Stimulated activated CD8-positive, alpha-beta memory T cell treated with anti-CD3 and anti-CD28 coated beads, Interleukin-7, amount 100 ng/mL, for 48 hours (primary cell): ENCODE data around the gene THAP8.

Source experiments
- DNase-seq, 2 donors: peaks; one replicate each; pipeline ENCODE4 v3.0.0-alpha.2; 2020; ENCODE audit warnings: low read depth in 1 of 2; ENCODE audit errors: extremely low read depth in 1 of 2

THAP8 gene

GRCh38 chr19:36031308-36031707 lies 22.8 kb downstream of the THAP8 start:
- no peak for DNase-seq

- DNase-seq, result no peak
These were observed 23.6 kb downstream of the THAP8 start for GRCh38 chr19:36030264-36031148.

- DNase-seq, result no peak
These were observed 25.6 kb downstream of the THAP8 start for GRCh38 chr19:36028313-36029041.

- no peak for DNase-seq
These were observed 26.4 kb downstream of the THAP8 start for GRCh38 chr19:36027696-36028095.

- DNase-seq, result no peak
These were observed 27.8 kb downstream of the THAP8 start for GRCh38 chr19:36026091-36026876.

- no peak for DNase-seq
These were observed 28.5 kb downstream of the THAP8 start for GRCh38 chr19:36025541-36025940.

GRCh38 chr19:36023432-36023831 lies 30.7 kb downstream of the THAP8 start:
- no peak for DNase-seq

GRCh38 chr19:36019061-36019670 lies 34.9 kb downstream of the THAP8 start:
- DNase-seq, result no peak

- DNase-seq, result peak; percentile 100
These were observed 39.8 kb downstream of the THAP8 start, which contains the start of gene ALKBH6 for GRCh38 chr19:36014012-36014924. TSS of gene ALKBH6 (minus strand) at chr19:36014213. CDS start at chr19:36013397, 816 bp downstream.

GRCh38 chr19:36013280-36014011 lies 40.6 kb downstream of the THAP8 start:
- no peak for DNase-seq

- no peak for DNase-seq
These were observed 43.7 kb downstream of the THAP8 start for GRCh38 chr19:36010402-36010801.

- DNase-seq, result no peak
These were observed 44.3 kb downstream of the THAP8 start for GRCh38 chr19:36009633-36010379.

GRCh38 chr19:36009220-36009619 lies 44.9 kb downstream of the THAP8 start:
- DNase-seq, result no peak

GRCh38 chr19:36008336-36008978 lies 45.6 kb downstream of the THAP8 start, which contains the start of gene SYNE4:
TSS of gene SYNE4 (minus strand) at chr19:36008813. CDS start at chr19:36008681, 132 bp downstream.
- DNase-seq, result no peak

- DNase-seq, result no peak
These were observed 47.1 kb downstream of the THAP8 start for GRCh38 chr19:36006955-36007354.

GRCh38 chr19:36003284-36003683 lies 50.8 kb downstream of the THAP8 start:
- DNase-seq, result no peak

GRCh38 chr19:36001605-36002004 lies 52.5 kb downstream of the THAP8 start:
- no peak for DNase-seq

- no peak for DNase-seq
These were observed 57.3 kb downstream of the THAP8 start for GRCh38 chr19:35996777-35997176.
